ENCODE results near the gene ROCK2.

ROCK2 gene

DNA sequence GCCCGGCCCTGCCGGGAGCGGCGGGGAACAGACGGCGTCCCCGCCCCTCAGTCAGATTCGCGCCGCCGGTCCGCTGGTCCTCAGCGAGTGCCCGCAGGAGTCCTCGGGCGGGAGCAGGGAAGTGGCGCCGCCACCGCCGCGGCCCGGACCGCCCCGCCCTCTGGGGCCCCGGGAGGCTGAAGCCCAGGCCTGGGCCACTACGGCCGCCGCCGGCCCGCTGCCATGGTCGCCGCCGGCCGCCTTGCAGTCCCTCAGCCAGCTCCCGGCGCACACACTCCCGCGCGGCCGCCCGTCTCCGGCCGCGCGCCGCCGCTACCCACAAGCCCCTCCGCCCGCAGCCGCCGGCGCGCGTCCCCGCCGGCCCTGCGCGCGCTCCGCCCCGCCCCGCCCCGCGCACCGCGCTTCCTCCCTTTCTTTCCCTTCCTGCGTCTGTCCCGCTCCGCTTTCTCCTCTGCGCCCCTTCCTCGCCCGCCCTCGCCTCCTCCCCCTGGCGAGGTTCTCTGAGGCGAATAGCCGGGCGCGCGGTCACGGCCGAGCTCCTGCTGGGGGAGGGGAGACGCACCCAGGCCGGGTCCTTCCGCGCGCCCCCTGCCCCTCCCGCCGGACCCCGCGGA is at the start of gene ROCK2:
Gene ROCK2, minus strand, starts transcription at position 295 of the 614 bp plus-strand sequence. CDS start 500 bp downstream, outside the sequence.
- DNase-seq = peak; percentile 57

DNA sequence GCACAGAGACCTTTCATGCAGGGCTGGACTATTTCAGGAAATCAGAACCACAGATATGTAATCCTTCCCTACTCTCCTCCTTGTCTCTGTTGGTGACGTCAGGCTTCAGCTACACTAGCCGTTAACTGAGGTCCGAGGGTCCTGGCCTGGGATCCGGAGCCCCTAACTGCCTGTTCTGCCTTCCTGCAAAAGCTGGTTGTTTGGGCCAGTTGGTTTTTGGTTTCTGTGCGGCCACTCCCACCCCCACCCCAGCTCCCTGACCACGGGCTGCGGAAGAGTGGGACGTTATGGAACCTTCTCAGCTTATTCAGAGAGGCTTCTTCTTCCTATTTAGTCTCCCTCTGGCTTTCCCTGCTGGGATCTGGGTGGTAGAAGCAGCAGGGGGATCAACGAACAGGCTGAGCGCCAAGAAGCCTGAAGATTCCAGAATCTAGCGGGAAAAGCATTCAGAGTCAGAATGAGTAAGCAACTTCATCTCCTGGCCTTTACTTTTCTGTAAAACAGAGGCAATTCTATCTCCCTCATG is 49.3 kb upstream of the ROCK2 start:
- no peak for DNase-seq

DNA sequence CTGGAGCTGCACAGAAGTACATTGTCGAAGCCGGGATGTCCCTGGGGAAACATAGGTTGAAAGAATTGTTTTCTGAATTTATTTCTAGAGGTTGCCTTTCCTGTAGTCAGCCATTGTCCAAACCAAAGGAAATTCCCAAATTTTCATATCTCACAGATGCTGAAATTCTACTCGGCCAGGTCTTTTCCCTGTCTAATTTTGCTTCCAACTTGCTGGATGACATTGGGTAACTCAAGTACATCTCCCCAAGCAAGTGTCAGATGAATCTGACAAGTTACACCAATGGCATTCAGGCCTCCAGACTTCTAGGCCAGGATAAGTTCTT is 47.5 kb upstream of the ROCK2 start:
- DNase-seq = no peak

DNA sequence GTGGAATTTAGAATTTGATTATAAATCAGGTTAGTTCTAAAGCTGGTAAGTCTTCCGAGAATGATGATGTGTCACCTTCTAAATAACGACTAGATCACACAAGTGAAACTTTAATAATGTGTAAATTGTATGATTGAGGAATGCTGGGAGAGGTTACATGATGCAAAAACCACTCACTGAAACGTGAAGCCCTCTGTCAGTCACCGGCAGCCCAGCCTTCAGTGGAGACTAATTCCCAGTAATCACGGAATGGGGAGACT is 45.9 kb upstream of the ROCK2 start:
- no peak for DNase-seq

DNA sequence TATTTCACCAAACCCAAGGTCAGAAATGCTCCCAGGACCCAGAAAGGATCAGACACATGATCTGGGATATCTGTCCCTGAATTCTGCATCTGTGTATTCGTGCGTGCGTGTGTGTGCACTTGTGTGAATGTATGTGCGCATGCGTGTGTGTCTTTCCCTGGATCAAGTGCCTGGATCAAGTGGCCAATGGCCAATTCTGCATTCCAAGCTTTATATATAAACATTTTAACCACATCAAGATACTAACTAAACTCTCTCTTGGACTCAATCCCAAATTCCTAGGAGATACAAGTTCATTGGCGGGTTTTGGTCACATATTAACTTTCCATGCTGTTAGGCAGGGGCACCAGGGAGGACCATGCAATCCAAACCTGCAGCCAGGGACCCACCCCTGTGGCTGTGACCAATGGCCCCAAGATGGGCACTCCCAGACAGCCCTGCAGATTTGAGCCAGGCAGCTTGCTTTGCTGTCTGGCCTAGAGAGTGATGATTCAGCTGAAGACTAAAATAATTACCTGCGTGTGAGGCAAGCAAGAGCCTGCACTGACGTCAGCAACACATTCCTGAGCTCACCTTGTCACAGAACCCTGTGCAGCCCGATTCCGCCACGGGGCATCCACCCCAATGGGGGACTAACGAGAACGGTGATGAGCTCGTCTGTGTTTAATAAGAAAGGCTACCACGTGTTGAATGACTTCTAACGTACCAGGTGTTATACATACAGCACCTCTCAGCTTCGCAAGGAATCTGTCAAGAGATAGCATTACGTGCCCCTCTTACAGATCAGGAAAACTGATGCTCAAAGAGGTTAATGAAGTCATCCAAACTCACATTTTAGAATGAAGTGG is 45.3 kb upstream of the ROCK2 start:
- no peak for DNase-seq

DNA sequence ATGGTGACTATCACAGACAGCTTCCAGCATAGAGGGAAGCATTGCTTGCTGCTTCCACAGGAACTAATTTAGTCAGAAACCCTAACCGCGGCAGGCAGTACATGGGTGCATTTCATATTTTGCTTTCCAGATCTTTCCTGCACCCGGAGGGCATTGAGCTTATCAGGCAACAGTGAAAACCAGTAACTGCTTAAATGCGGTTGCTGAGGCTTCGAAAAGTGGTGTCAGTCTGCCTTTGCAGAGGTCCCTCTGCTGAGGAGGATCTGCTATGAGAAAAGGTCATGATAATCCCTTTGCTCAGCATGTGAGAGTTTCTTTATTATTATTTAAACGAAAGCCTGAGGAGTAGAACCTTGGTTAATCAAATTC is 44.6 kb upstream of the ROCK2 start:
- DNase-seq = no peak

DNA sequence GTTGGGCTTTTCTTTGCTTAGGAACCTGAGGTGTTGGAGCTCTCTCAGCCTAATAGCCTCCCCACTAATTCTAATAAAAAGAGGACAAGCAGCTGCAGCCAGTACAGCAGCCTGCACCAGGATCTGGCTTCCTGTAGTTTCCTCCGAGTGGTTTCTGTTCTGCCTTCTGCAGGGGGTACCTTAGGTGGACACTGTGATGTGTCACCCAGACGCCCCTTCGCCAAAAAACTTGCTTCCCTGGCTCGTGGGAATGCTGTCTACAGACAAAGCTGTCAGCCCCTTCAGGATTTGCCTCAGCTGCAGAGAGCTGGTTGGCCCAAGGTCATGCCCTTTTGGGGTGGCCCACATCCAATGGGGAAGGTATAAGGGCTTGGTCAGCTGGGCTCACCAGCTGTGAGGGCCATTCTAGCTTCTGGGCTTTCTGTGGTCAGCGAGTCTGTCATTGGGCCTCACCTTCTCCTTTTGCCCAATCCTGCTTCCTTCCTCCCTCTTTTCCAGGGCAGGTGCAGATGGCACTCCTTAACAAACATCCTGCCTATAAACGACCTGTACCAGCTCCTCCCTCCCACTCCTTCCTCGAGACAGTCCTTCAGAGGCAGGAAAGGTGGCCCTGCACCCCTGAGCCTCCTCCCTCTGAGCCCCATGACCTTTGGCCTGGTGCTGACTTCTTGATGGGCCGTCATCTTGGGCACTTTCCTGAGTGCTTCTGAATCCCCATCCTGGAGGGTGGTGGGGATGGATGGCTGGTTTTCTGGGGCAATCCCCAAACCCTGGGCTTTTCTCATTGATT is 44.0 kb upstream of the ROCK2 start:
- no peak for DNase-seq

DNA sequence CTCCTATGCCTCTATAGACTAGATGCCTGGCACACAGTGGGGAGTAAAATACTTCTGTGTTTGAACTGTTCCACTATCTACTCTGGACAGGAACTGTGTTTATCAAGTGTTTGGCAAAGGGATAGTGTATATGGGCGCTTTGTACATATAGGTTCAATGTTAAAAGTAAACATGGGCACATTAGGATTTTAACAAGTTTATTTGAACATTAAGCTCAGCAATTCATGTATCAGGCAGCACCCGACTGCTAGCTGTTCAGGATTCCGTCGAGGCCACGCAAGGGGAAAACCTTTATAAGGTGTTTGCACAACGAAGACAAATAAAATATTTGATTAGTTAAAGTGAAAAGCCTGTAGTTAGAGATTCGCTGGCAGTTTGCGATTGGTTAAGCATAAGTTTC is 43.4 kb upstream of the ROCK2 start:
- no peak for DNase-seq

DNA sequence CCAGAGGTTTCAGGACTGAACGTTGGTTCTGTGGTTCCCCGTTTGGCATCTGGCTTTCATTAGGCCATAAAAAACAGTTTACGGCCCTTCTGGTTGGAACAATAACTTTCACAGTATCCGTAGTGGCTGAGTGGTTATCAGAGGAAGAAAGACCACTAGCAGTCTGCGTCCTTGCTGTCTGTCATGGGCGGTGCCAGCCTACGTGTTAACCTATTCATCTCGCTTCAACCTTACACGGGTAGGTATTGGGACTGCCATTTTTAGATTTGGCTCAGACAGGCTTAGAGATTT is 42.6 kb upstream of the ROCK2 start:
- no peak for DNase-seq

DNA sequence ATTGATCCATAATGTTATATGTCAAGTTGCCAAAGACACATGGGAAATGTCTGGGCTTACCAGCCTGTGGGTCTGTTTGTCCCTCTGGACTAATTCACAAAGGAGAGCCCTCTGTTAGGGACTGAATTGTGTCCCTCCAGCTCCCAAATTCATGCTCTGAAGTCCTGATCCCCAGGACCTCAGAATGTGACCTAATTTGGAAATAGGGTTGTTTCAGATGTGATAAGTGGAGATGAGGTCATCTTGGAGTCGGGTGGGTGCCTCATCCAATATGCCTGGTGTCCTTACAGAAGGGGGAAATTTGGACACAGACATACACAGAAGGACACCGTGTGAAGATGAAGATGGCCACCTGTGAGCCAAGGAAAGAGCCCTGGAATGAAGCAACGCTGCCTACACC is 41.4 kb upstream of the ROCK2 start:
- DNase-seq = no peak

DNA sequence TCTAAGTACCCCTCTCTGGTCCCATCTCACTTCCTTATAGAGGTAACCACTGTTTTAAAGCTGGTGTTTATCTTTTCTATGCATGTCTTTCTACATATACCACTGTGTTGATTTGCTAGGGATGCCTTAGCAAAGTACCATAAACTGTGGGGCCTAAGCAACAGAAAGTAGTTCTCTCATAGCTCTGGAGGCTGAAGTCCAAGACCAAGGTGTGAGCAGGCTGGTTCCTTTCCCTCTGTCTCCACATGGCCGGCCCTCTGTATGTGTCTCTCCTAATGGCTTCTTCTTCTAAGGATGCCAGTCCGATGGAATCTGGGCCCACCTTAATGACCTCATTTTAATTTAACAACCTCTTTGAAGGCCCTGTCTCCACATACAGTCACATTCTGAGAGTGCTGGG is 40.8 kb upstream of the ROCK2 start:
- no peak for DNase-seq

DNA sequence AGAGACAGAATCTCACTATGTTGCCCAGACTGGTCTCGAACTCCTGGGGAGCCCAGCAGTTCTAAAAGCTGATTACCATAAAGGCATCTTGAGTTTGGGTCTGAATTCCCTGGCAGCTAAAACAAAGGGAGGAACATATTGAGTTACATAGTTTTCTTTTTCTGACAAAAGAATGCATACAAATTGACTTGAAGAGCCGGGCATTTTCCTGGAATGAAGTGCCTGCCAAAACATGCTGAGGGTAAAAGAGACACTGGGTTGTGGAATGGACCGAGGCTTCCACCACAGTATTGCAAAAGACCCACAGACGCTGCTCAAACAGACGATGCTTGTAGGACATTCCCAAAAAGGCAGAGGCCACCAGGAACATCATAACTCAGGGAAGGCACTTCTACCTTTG is 35.1 kb upstream of the ROCK2 start:
- no peak for DNase-seq

DNA sequence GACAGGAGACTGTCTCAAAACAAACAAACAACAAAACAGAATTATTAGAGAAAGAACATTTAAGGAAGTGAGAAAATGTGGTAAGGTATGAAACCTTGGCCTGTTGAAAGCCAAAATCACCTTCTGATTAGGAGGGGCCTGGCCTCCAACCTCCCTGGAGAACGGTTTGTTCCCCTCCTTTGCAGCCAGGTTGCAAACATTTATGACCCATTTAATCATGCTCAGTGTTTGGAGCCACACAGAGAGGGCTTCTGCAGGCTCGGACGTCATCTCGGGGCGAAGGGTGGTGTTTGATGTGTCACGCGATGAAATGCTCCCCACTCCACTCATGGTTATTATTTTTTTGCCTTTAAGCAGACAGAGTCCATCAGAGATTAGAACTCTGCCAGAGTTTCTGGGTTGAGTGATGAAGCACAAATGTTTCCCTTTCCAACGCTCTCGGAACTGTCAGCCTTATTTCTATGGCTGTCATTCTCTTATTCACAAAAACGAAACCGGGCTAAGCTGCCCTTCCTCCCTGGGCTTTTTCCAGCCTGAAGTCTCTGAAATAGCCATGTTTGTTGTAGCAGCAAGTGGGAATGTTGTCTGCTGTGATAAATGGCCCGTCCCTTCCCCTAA is 33.6 kb upstream of the ROCK2 start:
- DNase-seq = no peak

DNA sequence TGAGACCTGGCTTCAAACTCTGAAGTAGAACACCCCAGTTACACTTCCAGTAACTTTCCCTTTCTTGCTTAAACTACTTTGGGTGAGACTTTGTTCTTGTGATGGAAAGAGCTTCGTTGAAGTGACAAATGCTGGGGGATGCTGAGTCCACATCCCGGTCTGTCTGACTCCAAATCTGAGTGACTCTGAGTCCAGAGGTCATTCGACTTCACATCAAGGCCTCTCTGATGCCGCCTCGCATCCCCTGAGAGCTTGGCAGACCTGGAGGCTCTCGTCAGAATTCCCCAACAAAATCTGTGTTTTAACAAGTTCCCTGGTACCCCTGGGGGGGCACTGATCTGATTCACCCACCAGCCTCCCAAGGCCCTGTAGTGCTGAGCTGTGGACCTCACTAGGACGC is 31.6 kb upstream of the ROCK2 start:
- DNase-seq = no peak

DNA sequence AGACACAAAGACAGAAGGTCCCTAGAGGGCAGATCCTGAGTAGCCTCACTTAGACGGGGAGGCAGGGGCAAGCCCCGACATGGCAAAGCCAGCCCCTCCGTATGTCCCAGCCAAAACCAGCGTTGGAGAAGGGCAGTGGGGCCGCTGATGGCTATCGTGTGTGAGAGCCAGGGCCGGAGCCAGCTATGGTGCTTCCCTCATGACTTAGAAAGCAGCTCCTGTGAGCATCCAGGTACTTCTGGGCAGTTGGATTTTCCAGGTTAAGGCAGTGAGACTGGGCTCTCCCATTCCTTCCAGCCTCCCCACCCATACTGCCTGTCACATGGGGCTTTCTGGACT is 31.2 kb upstream of the ROCK2 start:
- no peak for DNase-seq

DNA sequence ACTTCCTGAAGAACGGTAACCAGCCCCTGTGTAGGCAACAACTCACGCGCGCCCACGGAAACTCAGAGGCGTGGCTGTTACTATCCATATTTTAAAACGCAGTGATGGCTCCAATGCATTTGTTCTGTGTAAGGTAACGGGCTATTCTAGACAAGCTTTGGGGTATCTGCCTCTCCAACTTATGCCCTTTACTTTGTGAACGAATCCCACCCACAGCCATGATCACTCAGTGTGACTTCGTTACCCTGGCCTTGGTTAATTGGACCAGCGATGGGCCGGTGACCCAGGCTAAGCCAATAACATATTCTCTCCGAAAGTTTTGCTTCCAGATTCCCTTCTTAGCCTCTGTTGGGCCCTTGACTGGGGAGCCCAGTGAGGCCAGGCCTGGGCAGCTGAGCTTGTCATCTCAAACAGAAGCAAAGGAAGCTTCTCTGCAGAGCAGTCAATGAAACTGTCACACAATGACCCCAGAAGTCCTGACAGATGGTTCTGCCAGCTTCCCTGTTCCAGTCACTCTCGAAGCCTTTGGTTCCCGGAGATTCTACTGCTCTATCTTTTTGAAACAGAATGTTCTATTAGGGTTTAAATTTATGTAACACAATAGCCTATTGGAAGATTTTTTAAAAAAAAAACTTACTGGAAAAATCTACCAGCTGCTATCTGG is 30.7 kb upstream of the ROCK2 start:
- DNase-seq = no peak

DNA sequence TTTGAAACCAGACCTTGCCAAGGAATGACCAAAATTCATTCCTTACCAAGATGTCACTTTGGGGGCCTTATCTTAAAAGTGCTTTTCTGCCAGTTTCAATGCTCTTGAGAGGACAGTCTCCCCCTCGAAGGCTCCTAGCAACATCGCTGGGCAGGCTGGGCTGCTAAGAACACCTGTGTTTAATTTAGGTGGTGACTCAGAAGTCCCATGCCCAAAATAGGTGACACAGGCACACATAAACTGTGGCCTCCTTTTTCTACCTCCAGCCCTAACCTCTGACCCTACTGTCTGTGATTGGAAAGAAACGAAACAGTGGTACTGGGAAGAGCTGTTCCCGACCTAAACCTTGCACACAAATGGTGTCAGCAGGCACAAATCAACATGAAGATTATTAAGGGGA is 28.7 kb upstream of the ROCK2 start:
- no peak for DNase-seq

DNA sequence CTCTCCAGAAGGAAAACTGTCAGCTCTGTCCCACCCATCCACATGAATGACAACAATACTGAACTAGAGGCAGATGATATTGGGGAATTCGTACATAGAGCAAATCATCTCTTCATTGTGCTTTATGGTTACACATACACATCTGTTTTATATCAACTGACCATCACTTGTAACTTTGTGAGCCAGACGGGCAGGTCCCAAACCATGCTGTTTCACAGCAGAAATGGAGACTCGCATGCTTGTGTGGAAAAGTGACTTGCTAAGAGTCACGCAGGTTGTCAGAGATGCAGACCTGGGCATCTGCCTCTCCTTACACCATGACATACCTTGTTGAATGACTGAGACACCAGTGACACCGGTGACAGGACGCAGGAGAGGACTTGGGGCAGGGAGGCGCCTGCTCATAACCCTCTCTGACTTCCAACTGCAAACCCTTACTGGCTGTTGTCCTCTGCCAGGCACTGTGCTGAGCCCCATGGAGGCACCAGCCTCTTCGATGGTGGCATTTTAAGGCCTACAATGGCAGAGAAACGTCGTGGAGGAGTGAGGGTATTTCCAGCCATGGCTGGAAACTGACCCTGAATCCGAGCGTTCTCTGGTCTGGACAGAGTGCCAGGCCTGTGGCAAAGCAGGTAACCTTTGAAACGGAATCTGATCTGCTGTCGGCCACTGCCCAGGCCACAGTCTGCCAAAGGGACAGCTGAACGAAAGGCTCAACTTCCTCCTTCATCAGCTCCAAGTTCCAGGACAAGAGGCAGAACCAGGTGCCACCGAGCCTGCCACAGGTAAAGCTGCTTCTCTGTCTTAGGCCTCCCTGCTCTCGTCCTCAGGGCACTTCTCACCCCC is 26.9 kb upstream of the ROCK2 start:
- no peak for DNase-seq

DNA sequence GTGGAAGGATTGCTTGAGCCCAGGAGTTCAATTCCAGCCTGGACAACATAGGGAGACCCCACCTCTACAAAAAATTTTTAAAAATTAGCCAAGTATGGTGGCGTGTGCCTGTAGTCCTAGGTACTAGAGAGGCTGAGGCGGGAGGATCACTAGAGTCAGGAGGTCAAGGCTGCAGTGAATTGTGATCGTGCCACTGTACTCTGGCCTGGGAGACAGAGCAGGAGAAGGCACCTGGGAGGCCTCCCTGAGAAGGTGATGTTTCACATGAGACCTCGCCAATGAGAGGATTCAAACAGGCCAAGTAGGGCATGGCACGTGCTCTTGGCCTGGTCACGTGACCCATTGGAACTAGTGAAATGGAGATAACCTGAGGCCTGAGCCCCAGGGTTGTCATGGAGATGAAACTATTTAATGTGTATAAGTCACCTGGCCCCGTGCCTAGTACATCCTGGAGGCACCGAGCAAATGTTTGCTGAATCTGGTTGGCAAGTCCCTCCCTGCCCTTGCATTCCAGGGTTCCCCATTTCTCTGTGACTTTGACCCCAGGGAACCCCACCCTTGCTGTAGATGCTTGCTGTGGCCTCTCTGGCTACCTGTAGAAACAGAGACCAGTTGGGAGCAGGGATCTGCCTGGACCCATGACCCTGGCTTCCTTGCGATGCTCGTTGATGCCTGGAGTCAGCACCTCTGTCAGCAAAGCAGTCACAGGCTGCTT is 26.1 kb upstream of the ROCK2 start:
- DNase-seq = no peak

DNA sequence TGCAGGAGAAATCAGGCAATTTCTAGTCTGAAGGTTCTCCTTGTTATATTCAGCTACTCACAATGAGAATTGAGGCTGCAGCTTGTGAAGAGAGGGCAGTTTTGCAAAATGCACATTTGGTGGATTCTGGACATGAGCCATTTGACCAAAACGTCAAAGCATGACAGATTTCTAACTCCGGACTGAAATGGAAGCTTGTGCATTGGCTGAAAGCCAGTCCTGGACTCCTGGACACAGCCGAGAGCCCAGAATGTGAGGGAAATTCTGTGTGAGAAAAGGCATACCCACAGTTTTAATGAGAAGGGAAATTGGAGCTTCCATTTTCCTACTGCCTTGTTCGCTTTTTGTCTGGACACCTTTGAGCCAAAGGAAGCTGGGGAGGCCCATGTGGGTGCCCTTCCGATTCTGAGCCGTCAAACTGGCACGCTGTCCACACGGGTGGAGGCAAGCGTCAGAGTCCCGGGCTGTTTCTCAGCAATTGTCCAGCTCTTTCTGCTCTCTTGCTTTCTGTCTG is 23.7 kb upstream of the ROCK2 start:
- no peak for DNase-seq

DNA sequence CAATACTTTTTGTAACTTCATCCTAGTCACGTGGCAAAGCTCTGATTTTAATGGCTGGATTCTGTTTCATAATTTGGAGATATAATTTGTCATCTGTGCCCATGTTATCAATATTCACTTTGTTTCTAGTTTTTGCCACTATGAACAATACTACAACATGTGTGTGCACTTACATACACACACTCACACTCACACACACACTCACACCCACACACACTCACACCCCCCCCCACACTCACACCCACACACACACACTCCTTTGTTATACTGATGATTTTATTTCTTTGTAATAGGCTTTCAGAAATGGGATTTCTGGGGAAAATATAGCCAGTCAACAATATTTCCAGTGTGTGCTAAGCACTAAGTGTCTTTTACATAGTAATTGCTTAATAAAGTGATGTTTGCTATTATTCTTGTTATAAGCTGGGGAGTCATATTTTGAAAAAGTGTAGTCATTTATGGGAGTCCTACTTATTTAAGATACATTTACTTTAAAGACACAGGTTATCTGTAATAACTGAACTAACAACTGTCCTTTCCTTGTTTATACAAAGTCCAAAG is 22.8 kb upstream of the ROCK2 start:
- DNase-seq = no peak
